ENCODE measurements around the gene MDFI.

The MDFI gene

GRCh38 chr6:41651246-41651961 is 13.1 kb downstream of the MDFI start:
- no peak for DNase-seq (ENCODE audit: low spot score)

GRCh38 chr6:41651962-41652657 is 13.8 kb downstream of the MDFI start:
- DNase-seq (ENCODE audit: low spot score), result no peak

- no peak for DNase-seq (ENCODE audit: low spot score)
Measured at GRCh38 chr6:41652866-41653652, 14.8 kb downstream of the MDFI start.

GRCh38 chr6:41653691-41654090 is 15.4 kb downstream of the MDFI start:
- no peak for DNase-seq (ENCODE audit: low spot score)

DNA sequence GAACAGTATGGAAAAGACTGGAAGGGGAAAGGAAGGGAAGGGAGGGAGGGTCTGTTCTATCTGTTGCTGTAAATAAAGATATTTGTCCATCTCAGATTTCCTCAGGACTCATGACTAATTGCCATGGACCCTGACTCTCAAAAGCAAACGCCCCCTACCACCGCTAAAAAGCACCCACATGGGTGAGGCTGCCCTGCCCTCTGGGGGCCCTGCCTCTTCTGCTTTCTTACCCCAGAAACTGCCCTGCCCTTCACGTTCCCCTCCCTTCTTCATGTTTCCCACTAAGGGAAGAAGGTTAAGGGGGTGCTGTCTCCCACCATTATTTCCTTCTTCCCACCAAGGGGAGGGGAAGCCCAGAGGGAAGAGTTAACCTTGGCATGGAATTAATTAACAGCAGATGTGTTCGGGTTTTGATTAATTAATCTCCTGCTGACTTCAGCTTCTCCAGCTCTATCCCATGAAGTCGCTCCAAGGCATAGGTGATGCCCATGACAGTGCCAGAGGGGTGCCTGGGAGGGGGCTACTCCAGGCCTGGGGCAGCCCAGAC is 16.0 kb downstream of the MDFI start:
- no peak for DNase-seq (ENCODE audit: low spot score)

- DNase-seq (ENCODE audit: low spot score), result no peak
Measured at GRCh38 chr6:41654698-41655151, 16.5 kb downstream of the MDFI start.

GRCh38 chr6:41655176-41655575 is 16.9 kb downstream of the MDFI start:
- no peak for DNase-seq (ENCODE audit: low spot score)

GRCh38 chr6:41655646-41656001 is 17.4 kb downstream of the MDFI start:
- no peak for DNase-seq (ENCODE audit: low spot score)

- peak; percentile 67 for DNase-seq (ENCODE audit: low spot score)
Measured at GRCh38 chr6:41656002-41656691, 17.9 kb downstream of the MDFI start.

GRCh38 chr6:41657131-41658094 is 19.1 kb downstream of the MDFI start:
- no peak for DNase-seq (ENCODE audit: low spot score)

GRCh38 chr6:41658636-41659035 is 20.4 kb downstream of the MDFI start:
- DNase-seq (ENCODE audit: low spot score), result no peak

- no peak for DNase-seq (ENCODE audit: low spot score)
Measured at GRCh38 chr6:41659935-41660334, 21.7 kb downstream of the MDFI start.

DNA sequence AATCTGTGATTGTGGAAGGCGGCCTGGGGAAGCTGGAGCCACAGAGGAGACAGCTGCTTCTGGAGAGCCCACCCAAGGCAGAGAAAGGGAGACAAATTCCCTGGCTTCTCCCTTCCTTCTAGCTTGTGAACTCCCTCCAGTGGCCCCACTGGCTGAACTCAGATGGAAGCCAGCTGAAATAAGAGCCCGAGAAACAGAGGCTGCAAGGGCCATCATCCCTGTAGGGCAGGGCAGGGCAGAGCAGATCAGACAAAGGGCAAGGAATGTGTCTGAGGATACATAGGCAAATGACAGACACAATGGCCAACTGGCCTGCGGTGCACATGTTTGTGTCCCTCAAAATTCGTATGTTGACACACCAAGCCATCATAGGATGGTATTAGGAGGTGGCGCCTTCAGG is 25.3 kb downstream of the MDFI start:
- no peak for DNase-seq (ENCODE audit: low spot score)

DNA sequence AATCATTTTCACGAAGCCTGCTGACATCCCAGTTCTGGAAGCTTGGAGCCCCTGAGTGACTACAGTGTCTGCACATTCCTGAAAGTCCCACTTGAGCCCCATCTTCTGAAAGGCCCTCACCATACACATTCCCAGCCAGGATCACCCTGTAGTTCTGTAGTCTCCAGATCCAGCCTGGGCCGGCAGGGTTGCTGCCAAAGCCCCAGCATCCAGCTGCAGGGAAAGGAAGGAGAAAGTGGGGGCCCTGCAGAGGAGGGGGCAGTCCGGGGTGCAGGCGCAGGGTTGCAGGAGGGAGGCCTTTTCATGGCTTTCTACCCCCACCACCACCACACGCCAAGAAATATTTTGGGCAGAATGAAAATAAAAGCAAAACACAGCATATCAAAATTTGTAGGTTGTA is 26.0 kb downstream of the MDFI start:
- DNase-seq (ENCODE audit: low spot score), result no peak

- DNase-seq (ENCODE audit: low spot score), result no peak
Measured at GRCh38 chr6:41667195-41667594, 28.9 kb downstream of the MDFI start.

DNA sequence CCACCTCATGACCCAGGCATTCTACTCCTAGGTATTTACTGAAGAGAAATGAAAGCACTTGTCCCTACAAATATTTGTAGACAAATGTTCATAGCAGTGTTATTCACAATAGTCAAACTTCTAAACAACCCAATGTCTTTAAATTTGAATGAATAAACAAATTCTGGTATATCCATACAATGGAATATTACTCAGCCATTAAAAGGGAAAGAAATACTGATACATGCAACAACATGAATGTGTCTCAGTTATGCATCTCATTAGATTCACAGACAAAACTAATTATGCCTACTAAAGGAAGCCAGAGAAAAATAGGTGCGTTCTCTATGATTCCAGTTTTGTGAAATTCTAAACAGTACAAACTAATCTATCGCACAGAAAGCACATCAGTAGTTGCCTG is 30.7 kb downstream of the MDFI start:
- DNase-seq (ENCODE audit: low spot score), result no peak

DNA sequence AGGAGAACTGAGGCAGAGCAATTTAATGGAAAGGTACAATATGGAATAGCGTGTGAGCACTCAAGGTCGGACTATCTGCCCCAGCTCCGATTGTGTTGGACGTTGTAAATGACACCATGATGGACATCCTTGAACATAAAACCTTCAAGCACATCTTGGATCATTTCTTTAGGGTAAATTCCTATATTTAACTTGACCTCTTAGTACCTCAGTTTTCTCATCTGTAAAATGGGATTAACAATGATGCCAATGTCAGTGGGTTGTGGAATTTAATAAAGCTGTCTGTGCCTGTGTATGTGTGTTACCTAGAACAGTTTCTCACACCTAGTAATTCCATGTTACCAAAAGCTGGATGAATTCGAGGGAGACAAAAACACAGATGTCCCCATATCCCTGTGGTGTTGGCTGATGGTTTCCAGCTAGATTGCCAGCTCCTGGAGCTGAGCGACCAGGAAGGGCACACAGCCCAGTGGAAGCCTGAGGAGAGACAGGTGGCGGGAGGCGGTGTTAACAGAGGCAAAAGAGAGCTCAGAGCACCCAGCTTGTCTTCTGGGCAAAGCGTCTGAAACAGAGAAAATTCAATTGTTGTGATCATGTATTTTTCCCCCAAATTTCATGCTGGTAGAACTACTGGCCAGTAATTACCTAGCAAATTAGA is 32.6 kb downstream of the MDFI start:
- DNase-seq (ENCODE audit: low spot score), result peak; percentile 92

DNA sequence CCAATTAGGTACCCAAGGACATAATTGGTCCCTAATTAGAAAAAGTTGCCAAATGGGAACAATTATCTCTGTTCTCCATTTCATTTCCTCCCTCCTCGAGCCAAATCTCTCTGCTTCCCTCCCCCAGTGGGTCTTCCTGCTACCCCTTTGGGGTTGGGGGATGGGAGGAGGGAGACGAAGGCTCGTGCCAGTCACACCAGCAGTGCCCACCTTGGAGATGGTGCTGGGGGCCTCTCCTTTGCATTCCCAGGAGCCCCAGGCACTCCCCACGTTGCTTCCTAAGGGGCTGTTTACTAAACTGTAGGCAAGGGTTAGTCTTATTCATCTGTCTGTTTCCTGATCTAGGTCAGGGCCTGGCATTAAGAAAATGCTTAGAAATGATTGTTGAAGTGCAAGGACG is 33.1 kb downstream of the MDFI start:
- DNase-seq (ENCODE audit: low spot score), result no peak

DNA sequence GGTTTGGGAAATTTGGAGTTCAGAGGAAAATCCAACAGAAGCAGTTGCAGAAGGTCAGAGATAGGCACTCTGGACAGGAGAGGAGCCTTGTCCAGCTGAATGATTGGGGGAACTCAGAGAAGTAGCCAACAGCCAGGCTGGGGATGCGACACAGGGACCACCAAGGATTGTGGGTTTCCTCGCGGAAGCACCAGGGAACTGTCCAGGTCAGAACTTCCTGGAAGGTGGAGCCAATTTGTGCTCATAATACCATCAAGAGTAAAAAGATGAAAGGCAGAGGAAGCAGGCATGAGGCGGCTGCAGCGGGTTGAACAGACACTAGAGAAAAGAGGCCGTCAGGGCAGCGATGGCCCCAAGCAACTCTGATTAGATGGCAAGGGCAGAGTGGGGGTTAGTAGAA is 33.7 kb downstream of the MDFI start:
- DNase-seq (ENCODE audit: low spot score), result no peak
